ENCODE results near the gene GNA15.

GNA15 gene

DNA sequence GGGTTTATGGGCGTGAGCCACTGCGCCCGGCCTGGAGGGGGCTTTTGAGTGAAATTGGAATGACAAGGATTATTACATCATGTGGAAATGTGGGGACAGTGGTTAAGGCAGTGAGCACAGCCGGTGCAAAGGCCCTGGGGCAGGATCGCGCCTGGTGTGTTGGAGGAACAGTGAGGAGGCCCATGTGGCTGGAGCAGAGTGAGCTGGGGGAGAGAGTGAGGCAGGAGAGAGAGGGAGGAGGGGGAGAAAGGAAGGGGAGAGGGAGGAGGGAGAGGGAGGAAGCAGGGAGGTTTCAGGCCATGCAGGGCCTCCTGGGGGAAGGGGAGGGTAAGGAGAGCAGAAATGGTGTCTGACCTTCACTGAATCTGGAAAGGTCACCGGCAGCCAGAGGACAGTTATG is 77.3 kb downstream of the GNA15 start:
- no peak for DNase-seq

Data from CD4-positive, alpha-beta T cell treated with Interleukin-6 for 4 hours (primary cell).